ENCODE measurements around the gene RAB40C. TPM values are rescaled to one million over a fixed set of nuclear protein-coding genes. Genes with fewer than 3 reads are reported as not detected.

Gene RAB40C
- total RNA-seq, 1 donor from 2014 or later: 6.0 TPM

DNA sequence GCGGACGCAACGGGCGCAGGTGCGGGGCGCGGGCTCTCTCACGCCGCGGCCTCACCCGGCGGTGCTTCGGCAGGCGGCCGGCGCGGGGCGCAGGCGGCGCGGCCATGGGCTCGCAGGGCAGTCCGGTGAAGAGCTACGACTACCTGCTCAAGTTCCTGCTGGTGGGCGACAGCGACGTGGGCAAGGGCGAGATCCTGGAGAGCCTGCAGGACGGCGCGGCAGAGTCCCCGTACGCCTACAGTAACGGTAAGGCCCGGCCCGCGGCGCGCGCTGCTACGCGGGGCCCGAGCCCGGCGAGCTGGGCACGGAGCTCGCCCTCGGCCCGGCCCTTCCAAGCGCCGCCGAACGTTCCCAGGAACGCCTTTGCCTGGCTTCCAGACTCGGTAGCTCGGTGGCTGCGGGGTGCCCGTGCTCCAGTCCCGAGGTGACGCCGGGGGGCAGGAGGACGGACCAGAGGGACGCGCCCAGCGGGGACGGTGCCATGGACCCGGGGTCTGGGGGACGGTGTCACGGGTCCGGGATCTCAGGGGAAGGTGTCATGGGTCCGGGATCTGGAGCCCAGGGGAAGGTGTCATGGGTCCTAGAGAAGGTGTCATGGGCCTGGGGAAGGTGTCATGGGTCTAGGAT lies 435 bp downstream of the RAB40C start:
- peaks cover 32% of the 10 kb centered on the region for H3K4me1 Mint-ChIP-seq
- Histone ChIP-seq H3K36me3 (no peaks in the 10 kb centered on the region), H3F3A (ENCODE audit: low read depth) (peaks cover 20% of the 10 kb centered on the region), H3K79me2 (ENCODE audit: low read depth) (peaks cover 32% of the 10 kb centered on the region), H3K27ac (no peak overlapping the region), H3K4me1 (peaks cover 3% of the 10 kb centered on the region), H3K9me3 (ENCODE audit: low read depth) (no peaks in the 10 kb centered on the region), H3K4me2 (peak overlapping the region; percentile 84), H3K27me3 (peaks cover 36% of the 10 kb centered on the region), H4K20me1 (ENCODE audit: low read depth) (peaks cover 81% of the 10 kb centered on the region), H3K9ac (peak overlapping the region; percentile 57), H3K4me3 (peak overlapping the region; percentile 99), H2AFZ (replicated peaks) (peak overlapping the region; percentile 82)
- peak; percentile 64 for DNase-seq (ENCODE audit: low spot score)
- H3K27ac Mint-ChIP-seq: peak overlapping the region; percentile 55
- peaks cover 15% of the 10 kb centered on the region for H3K27me3 Mint-ChIP-seq (ENCODE audit: insufficient read depth, low read depth)
- H3K4me3 Mint-ChIP-seq: peak overlapping the region; percentile 94
- H3K36me3 Mint-ChIP-seq: peaks cover 6% of the 10 kb centered on the region
- no peaks in the 10 kb centered on the region for H3K9me3 Mint-ChIP-seq
- TF ChIP-seq EZH2phosphoT487 (IDR thresholded peaks at IDR 0.05): no peak

DNA sequence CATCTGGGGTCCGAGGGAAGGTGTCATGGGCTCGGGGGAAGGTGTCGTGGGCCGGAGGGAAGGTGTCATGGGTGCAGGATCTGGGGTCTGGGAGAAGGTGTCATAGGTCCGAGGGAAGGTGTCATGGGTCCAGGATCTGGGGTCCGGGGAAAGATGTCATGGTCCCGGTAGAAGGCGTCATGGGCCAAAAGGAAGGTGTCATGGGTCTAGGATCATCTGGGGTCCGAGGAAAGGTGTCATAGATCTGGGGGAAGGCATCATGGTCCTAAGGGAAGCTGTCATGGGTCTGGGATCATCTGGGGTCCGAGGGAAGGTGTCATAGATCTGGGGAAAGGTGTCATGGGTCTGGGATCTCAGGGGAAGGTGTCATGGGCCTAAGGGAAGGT lies 942 bp downstream of the RAB40C start:
- H3K9me3 Mint-ChIP-seq: no peaks in the 10 kb centered on the region
- H3K4me3 Mint-ChIP-seq: peak overlapping the region; percentile 94
- peaks cover 31% of the 10 kb centered on the region for H3K27me3 ChIP-seq
- peaks cover 16% of the 10 kb centered on the region for H3F3A ChIP-seq (ENCODE audit: low read depth)
- TF ChIP-seq EZH2 (IDR thresholded peaks at IDR 0.05) (no peak), EZH2phosphoT487 (IDR thresholded peaks at IDR 0.05) (no peak)
- TF ChIP-seq, protein P1, sequence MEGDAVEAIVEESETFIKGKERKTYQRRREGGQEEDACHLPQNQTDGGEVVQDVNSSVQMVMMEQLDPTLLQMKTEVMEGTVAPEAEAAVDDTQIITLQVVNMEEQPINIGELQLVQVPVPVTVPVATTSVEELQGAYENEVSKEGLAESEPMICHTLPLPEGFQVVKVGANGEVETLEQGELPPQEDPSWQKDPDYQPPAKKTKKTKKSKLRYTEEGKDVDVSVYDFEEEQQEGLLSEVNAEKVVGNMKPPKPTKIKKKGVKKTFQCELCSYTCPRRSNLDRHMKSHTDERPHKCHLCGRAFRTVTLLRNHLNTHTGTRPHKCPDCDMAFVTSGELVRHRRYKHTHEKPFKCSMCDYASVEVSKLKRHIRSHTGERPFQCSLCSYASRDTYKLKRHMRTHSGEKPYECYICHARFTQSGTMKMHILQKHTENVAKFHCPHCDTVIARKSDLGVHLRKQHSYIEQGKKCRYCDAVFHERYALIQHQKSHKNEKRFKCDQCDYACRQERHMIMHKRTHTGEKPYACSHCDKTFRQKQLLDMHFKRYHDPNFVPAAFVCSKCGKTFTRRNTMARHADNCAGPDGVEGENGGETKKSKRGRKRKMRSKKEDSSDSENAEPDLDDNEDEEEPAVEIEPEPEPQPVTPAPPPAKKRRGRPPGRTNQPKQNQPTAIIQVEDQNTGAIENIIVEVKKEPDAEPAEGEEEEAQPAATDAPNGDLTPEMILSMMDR (IDR thresholded peaks at IDR 0.05): no peak
- peak overlapping the region; percentile 55 for H3K27ac Mint-ChIP-seq
- H3K4me1 Mint-ChIP-seq: peaks cover 30% of the 10 kb centered on the region
- H3K4me1 ChIP-seq: peaks cover 3% of the 10 kb centered on the region
- no peak overlapping the region for H3K27ac ChIP-seq
- peaks cover 79% of the 10 kb centered on the region for H4K20me1 ChIP-seq (ENCODE audit: low read depth)
- H3K4me2 ChIP-seq: peak overlapping the region; percentile 84
- H3K36me3 ChIP-seq: no peaks in the 10 kb centered on the region
- peaks cover 12% of the 10 kb centered on the region for H3K27me3 Mint-ChIP-seq (ENCODE audit: insufficient read depth, low read depth)
- H3K9ac ChIP-seq: peak overlapping the region; percentile 57
- no peak for DNase-seq (ENCODE audit: low spot score)
- H3K36me3 Mint-ChIP-seq: peaks cover 6% of the 10 kb centered on the region
- H2AFZ ChIP-seq (replicated peaks): no peak overlapping the region
- H3K9me3 ChIP-seq (ENCODE audit: low read depth): no peaks in the 10 kb centered on the region
- peaks cover 32% of the 10 kb centered on the region for H3K79me2 ChIP-seq (ENCODE audit: low read depth)
- H3K4me3 ChIP-seq: peak overlapping the region; percentile 99

DNA sequence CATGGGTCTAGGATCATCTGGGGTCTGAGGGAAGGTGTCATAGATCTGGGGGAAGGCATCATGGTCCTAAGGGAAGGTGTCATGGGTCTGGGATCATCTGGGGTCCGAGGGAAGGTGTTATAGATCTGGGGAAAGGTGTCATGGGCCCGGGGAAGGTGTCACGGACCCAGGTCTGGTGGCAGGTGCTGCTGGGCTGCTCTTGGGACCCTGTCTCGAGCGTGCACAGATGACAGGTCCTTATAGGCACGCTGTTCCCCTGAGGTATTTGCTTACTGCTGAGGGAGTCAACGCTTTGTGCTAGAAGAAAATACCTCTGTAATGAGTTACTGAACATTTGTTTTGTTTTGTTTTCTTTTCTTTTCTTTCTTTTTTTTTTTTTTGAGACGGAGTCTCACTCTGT lies 1.4 kb downstream of the RAB40C start:
- H3K9me3 Mint-ChIP-seq: no peaks in the 10 kb centered on the region
- H3K27ac Mint-ChIP-seq: no peak overlapping the region
- H3K4me3 ChIP-seq: no peak overlapping the region
- DNase-seq (ENCODE audit: low spot score): no peak
- H3F3A ChIP-seq (ENCODE audit: low read depth): peaks cover 14% of the 10 kb centered on the region
- peaks cover 32% of the 10 kb centered on the region for H3K79me2 ChIP-seq (ENCODE audit: low read depth)
- H3K36me3 ChIP-seq: no peaks in the 10 kb centered on the region
- H3K9me3 ChIP-seq (ENCODE audit: low read depth): no peaks in the 10 kb centered on the region
- TF ChIP-seq, protein P1 (IDR thresholded peaks at IDR 0.05): no peak
- TF ChIP-seq EZH2 (IDR thresholded peaks at IDR 0.05): no peak
- no peak for TF ChIP-seq EZH2phosphoT487 (IDR thresholded peaks at IDR 0.05)
- H2AFZ ChIP-seq (replicated peaks): no peak overlapping the region
- H3K36me3 Mint-ChIP-seq: peaks cover 8% of the 10 kb centered on the region
- H3K4me1 ChIP-seq: peaks cover 3% of the 10 kb centered on the region
- peaks cover 27% of the 10 kb centered on the region for H3K4me1 Mint-ChIP-seq
- H4K20me1 ChIP-seq (ENCODE audit: low read depth): peaks cover 81% of the 10 kb centered on the region
- H3K4me3 Mint-ChIP-seq: peak overlapping the region; percentile 94
- peaks cover 27% of the 10 kb centered on the region for H3K27me3 ChIP-seq
- H3K9ac ChIP-seq: no peak overlapping the region
- H3K27me3 Mint-ChIP-seq (ENCODE audit: insufficient read depth, low read depth): peaks cover 10% of the 10 kb centered on the region
- no peak overlapping the region for H3K27ac ChIP-seq
- H3K4me2 ChIP-seq: peak overlapping the region; percentile 84

DNA sequence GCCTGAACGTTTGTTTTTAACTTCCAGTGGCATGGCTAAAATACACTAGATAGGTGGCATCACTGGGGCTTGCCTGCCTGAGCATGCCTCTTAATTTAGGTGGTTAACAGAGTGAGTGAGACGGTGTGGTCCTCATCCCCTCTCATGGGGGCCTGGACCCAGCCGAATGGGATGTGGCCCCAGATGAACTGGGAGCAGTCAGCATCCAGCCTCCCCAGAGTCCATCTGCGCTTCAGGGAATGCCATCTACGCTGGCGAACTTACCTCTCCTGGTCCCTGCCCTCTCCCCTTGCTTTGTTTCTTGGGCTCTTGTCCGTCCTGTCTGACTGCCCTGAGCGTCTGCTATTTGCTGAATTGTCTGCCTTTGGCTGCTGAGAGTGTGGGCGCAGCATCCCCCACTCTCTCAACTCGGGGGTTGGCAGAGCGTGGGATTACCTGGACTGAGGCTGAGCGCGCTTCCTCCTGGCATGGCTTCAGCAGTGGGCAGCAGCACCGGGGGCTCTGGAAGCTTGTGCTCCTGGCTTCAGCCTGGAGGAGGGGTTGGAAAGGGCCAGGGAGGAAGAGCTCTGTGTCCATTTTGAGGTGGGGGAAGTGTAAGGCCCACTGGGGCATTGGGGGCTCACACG lies 2.1 kb downstream of the RAB40C start:
- no peak overlapping the region for H3K27ac ChIP-seq
- Mint-ChIP-seq H3K36me3 (peaks cover 15% of the 10 kb centered on the region), H3K9me3 (no peaks in the 10 kb centered on the region), H3K4me3 (peak overlapping the region; percentile 94), H3K27ac (no peak overlapping the region), H3K27me3 (ENCODE audit: insufficient read depth, low read depth) (peaks cover 8% of the 10 kb centered on the region), H3K4me1 (peaks cover 25% of the 10 kb centered on the region)
- TF ChIP-seq, protein P1 (IDR thresholded peaks at IDR 0.05): no peak
- no peak for TF ChIP-seq EZH2 (IDR thresholded peaks at IDR 0.05)
- TF ChIP-seq EZH2phosphoT487 (IDR thresholded peaks at IDR 0.05): no peak
- H2AFZ ChIP-seq (replicated peaks): no peak overlapping the region
- peaks cover 19% of the 10 kb centered on the region for H3K27me3 ChIP-seq
- no peak overlapping the region for H3K4me2 ChIP-seq
- peaks cover 14% of the 10 kb centered on the region for H3F3A ChIP-seq (ENCODE audit: low read depth)
- no peak for DNase-seq (ENCODE audit: low spot score)
- no peaks in the 10 kb centered on the region for H3K9me3 ChIP-seq (ENCODE audit: low read depth)
- H3K36me3 ChIP-seq: no peaks in the 10 kb centered on the region
- H3K4me1 ChIP-seq: peaks cover 3% of the 10 kb centered on the region
- H3K4me3 ChIP-seq: no peak overlapping the region
- peaks cover 73% of the 10 kb centered on the region for H4K20me1 ChIP-seq (ENCODE audit: low read depth)
- no peak overlapping the region for H3K9ac ChIP-seq
- H3K79me2 ChIP-seq (ENCODE audit: low read depth): peaks cover 32% of the 10 kb centered on the region

Data from neural progenitor cell (in vitro differentiated cells).